NCI-H748 treated with DMSO at 0.1 percent for 48 hours (cell line): ENCODE measurements around the gene PCDHGA8.
"Not testable (repeated sequence)": the region's sequence is repeated elsewhere in the genome, so short reads cannot be mapped to it uniquely, and the experiment has no call there.

Experiments
- DNase-seq: peaks from one replicate; lab custom pipeline; 2025; lab: John Stamatoyannopoulos, UW

The PCDHGA8 gene

DNA sequence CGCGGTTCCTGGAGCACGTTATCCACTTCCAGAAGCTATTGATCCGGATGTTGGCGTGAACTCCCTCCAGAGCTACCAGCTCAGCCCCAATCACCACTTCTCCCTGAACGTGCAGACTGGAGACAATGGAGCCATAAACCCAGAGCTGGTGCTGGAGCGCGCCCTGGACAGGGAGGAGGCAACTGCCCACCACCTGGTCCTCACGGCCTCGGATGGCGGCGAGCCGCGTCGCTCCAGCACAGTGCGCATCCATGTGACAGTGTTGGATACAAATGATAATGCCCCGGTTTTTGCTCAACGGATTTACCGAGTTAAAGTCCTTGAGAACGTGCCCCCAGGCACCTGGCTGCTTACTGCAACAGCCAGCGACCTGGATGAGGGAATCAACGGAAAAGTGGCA, 11.0 kb downstream of the PCDHGA8 start:
- DNase-seq, result no peak

DNA sequence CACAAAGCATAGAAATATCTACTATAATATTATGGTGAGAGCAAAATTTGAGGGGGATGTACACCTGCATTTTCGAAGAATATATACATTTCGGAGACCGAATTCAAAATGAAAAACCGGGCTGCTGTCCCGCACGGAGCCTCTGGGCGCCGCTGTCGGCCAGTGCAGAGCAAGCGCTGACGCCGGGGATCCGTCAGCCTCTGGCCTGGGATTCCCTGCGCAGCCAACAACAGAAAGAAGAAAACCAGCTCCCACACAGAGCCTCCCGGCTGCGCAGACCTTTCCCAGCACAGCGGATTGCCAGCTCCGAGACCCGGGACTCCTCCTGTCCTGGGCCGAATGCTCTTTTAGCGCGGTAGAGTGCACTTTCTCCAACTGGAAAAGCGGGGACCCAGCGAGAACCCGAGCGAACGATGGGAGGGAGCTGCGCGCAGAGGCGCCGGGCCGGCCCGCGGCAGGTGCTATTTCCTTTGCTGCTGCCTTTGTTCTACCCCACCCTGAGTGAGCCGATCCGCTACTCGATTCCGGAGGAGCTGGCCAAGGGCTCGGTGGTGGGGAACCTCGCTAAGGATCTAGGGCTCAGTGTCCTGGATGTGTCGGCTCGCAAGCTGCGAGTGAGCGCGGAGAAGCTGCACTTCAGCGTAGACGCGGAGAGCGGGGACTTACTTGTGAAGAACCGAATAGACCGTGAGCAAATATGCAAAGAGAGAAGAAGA, 15.5 kb downstream of the PCDHGA8 start, which contains the start of gene PCDHGB6:
TSS of gene PCDHGB6 (plus strand) at position 232 of the 716 bp plus-strand sequence. CDS start at position 414, 182 bp downstream.
- not testable (repeated sequence) for DNase-seq

- DNase-seq, result no peak
These were observed 17.3 kb downstream of the PCDHGA8 start for GRCh38 chr5:141409598-141410306.

GRCh38 chr5:141411575-141411974, 19.1 kb downstream of the PCDHGA8 start:
- DNase-seq, result no peak

- peak; percentile 65 for DNase-seq
These were observed 20.6 kb downstream of the PCDHGA8 start, which contains the start of gene PCDHGA10 for GRCh38 chr5:141412854-141413539. Gene PCDHGA10, plus strand, starts transcription at chr5:141412987. Its CDS starts 189 bp downstream, at chr5:141413176.

DNA sequence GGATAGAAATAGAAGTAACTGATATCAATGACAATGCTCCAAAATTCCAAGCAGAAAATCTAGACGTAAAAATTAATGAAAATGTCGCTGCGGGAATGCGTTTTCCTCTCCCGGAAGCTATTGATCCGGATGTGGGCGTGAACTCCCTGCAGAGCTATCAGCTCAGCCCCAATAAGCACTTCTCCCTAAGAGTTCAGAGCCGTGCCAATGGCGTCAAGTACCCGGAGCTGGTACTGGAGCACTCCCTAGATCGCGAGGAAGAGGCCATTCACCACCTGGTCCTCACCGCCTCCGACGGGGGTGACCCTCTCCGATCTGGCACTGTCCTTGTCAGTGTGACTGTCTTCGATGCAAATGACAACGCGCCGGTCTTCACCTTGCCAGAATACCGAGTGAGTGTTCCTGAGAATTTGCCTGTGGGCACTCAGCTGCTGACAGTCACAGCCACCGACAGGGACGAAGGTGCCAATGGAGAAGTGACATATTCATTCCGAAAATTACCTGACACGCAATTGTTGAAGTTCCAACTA, 21.2 kb downstream of the PCDHGA8 start:
- peak; percentile 7 for DNase-seq

DNA sequence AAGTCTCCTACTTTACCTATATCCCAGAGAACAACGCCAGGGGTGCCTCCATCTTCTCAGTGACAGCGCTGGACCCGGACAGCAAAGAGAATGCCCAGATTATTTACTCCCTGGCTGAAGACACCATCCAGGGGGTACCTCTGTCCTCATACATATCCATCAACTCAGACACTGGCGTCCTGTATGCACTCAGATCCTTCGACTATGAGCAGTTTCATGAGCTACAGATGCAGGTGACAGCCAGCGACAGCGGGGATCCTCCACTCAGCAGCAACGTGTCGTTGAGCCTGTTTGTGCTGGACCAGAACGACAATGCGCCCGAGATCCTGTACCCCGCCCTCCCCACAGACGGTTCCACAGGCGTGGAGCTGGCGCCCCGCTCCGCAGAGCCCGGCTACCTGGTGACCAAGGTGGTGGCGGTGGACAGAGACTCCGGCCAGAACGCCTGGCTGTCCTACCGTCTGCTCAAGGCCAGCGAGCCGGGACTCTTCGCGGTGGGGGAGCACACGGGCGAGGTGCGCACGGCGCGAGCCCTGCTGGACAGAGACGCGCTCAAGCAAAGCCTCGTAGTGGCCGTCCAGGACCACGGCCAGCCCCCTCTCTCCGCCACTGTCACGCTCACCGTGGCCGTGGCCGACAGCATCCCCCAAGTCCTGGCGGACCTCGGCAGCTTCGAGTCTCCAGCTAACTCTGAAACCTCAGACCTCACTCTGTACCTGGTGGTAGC, 22.3 kb downstream of the PCDHGA8 start:
- not testable (repeated sequence) for DNase-seq

DNA sequence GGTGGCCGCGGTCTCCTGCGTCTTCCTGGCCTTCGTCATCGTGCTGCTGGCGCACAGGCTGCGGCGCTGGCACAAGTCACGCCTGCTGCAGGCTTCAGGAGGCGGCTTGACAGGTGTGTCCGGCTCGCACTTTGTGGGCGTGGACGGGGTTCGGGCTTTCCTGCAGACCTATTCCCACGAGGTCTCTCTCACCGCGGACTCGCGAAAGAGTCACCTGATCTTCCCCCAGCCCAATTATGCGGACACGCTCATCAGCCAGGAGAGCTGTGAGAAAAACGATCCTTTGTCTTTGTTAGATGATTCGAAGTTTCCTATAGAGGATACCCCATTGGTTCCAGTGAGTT, 22.8 kb downstream of the PCDHGA8 start:
- not testable (repeated sequence) for DNase-seq

- DNase-seq, result not testable (repeated sequence)
These were observed 25.2 kb downstream of the PCDHGA8 start, which contains the start of gene PCDHGB7 for GRCh38 chr5:141417494-141418172. Gene PCDHGB7, plus strand, starts transcription at chr5:141417677. Its CDS starts 183 bp downstream, at chr5:141417860.

DNA sequence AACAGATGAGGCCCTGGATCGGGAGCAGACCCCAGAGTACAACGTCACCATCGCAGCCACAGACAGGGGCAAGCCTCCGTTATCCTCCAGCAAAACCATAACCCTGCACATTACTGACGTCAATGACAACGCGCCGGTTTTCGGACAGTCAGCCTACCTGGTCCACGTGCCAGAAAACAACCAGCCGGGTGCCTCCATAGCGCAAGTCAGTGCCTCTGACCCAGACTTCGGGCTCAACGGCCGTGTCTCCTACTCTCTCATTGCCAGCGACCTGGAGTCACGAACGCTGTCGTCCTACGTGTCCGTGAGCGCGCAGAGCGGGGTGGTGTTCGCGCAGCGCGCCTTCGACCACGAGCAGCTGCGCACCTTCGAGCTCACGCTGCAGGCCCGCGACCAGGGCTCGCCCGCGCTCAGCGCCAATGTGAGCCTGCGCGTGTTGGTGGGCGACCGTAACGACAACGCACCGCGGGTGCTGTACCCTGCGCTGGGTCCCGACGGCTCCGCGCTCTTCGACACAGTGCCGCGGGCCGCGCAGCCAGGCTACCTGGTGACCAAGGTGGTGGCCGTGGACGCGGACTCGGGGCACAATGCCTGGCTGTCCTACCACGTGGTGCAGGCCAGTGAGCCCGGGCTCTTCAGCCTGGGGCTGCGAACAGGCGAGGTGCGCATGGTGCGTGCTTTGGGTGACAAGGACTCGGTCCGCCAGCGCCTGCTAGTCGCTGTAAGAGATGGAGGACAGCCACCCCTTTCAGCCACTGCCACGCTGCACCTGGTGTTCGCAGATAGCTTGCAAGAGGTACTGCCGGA, 26.8 kb downstream of the PCDHGA8 start:
- no peak for DNase-seq

- DNase-seq, result no peak
These were observed 28.5 kb downstream of the PCDHGA8 start, which contains the start of gene PCDHGA11 for GRCh38 chr5:141420855-141421488. Gene PCDHGA11, plus strand, starts transcription at chr5:141421051. Its CDS starts 177 bp downstream, at chr5:141421228.

DNA sequence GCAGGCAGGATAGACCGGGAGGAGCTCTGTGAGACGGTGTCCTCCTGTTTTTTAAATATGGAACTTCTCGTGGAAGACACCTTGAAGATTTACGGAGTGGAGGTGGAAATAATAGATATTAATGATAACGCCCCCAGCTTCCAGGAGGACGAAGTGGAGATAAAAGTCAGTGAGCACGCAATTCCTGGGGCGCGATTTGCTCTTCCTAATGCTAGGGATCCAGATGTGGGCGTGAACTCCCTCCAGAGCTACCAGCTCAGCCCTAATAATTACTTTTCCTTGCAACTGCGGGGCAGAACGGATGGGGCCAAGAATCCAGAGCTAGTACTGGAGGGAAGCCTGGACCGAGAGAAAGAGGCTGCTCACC, 29.0 kb downstream of the PCDHGA8 start:
- DNase-seq, result no peak

GRCh38 chr5:141422742-141423291, 30.4 kb downstream of the PCDHGA8 start:
- DNase-seq, result no peak

- DNase-seq, result no peak
These were observed 35.5 kb downstream of the PCDHGA8 start for GRCh38 chr5:141427783-141428426.

GRCh38 chr5:141430332-141431113, 38.1 kb downstream of the PCDHGA8 start, which contains the start of gene PCDHGA12:
Gene PCDHGA12, plus strand, starts transcription at chr5:141430507. Its CDS starts 253 bp downstream, at chr5:141430760.
- DNase-seq, result no peak

DNA sequence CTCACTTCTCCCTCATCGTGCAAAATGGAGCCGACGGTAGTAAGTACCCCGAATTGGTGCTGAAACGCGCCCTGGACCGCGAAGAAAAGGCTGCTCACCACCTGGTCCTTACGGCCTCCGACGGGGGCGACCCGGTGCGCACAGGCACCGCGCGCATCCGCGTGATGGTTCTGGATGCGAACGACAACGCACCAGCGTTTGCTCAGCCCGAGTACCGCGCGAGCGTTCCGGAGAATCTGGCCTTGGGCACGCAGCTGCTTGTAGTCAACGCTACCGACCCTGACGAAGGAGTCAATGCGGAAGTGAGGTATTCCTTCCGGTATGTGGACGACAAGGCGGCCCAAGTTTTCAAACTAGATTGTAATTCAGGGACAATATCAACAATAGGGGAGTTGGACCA, 38.9 kb downstream of the PCDHGA8 start:
- no peak for DNase-seq

DNA sequence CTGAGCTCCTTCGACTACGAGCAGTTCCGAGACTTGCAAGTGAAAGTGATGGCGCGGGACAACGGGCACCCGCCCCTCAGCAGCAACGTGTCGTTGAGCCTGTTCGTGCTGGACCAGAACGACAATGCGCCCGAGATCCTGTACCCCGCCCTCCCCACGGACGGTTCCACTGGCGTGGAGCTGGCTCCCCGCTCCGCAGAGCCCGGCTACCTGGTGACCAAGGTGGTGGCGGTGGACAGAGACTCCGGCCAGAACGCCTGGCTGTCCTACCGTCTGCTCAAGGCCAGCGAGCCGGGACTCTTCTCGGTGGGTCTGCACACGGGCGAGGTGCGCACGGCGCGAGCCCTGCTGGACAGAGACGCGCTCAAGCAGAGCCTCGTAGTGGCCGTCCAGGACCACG, 39.9 kb downstream of the PCDHGA8 start:
- DNase-seq, result not testable (repeated sequence)

DNA sequence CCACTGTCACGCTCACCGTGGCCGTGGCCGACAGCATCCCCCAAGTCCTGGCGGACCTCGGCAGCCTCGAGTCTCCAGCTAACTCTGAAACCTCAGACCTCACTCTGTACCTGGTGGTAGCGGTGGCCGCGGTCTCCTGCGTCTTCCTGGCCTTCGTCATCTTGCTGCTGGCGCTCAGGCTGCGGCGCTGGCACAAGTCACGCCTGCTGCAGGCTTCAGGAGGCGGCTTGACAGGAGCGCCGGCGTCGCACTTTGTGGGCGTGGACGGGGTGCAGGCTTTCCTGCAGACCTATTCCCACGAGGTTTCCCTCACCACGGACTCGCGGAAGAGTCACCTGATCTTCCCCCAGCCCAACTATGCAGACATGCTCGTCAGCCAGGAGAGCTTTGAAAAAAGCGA, 40.3 kb downstream of the PCDHGA8 start:
- DNase-seq, result not testable (repeated sequence)
